Uterus (tissue), 4 donors: ENCODE measurements around the gene CD46. TPM values are rescaled to one million over a fixed set of nuclear protein-coding genes. Genes with fewer than 3 reads are reported as not detected.
A peak's percentile ranks its signal among the peaks of the same experiment; 100 is the strongest.

Source experiments
- DNase-seq, 2 donors: peaks; one replicate each; pipeline ENCODE4 v3.0.0-alpha.2; 2019 to 2020
- H3K27ac ChIP-seq, 2 donors: fragments of 200-600 bp; sonication (generic); 1 replicate in 1 of 2; 2 replicates in 1 of 2; pipeline ENCODE4 v1.5.1; 2016 to 2018
- H3K27me3 ChIP-seq, 2 donors: fragments of 200-600 bp; sonication (generic); one replicate each; pipeline ENCODE4 v1.5.1; 2018 to 2019; ENCODE audit warnings: control low read depth in 1 of 2
- H3K36me3 ChIP-seq, 2 donors: fragments of 200-600 bp; sonication (generic); one replicate each; pipeline ENCODE4 v1.5.1; 2019; ENCODE audit warnings: control low read depth in 1 of 2
- H3K4me1 ChIP-seq, 2 donors: fragments of 200-600 bp; sonication (generic); one replicate each; pipeline ENCODE4 v1.5.1; 2018 to 2019; ENCODE audit warnings: control low read depth in 1 of 2
- H3K4me3 ChIP-seq, 2 donors: fragments of 200-600 bp; sonication (generic); 1 replicate in 1 of 2; 2 replicates in 1 of 2; pipeline ENCODE4 v1.5.1; 2018 to 2019; ENCODE audit warnings: mild to moderate bottlenecking in 1 of 2
- H3K9me3 ChIP-seq, 2 donors: fragments of 200-600 bp; sonication (generic); one replicate each; pipeline ENCODE4 v1.5.1; 2019; ENCODE audit warnings: control low read depth in 1 of 2
- POLR2A ChIP-seq, 2 donors: fragments of 450-650 bp; IDR thresholded peaks; one replicate each; pipeline ENCODE4 v1.6.1; 2016; ENCODE audit warnings: antibody characterized with exemption in 2 of 2, mild to moderate bottlenecking in 1 of 2, moderate library complexity in 1 of 2
- intact Hi-C: fragments of 100-400 bp; cut with DNase I; formaldehyde crosslinking; loops from one replicate; pipeline ENCODE4 v1.15.1; 2023; ENCODE audit warnings: low total_unique reads
- total RNA-seq, 4 donors: library from RNA; depleted of rRNA in 3 of 4; stranded (reverse); fragments of >200 nt in 3 of 4; gene quantifications; one replicate each; pipeline versions ENCODE4 v1.1.0 to v1.2.4, GENCODE V29; 2014 to 2023
- TF ChIP-seq, protein P1 (sequence below), 4 experiments: fragments of 200-600 bp in 2 of 4; fragments of 450-650 bp in 2 of 4; sonication (generic) in 2 of 4; IDR thresholded peaks; one replicate each; pipeline ENCODE4 v1.5.1; 2016 to 2019; ENCODE audit warnings: antibody characterized with exemption in 4 of 4, mild to moderate bottlenecking in 2 of 4, moderate library complexity in 1 of 4
- donor health status: DM: yes; HTN: yes; CAD: no.

Gene CD46
- total RNA-seq, 4 donors from 2014 or later, result 118 to 195 (median 174) TPM

DNA sequence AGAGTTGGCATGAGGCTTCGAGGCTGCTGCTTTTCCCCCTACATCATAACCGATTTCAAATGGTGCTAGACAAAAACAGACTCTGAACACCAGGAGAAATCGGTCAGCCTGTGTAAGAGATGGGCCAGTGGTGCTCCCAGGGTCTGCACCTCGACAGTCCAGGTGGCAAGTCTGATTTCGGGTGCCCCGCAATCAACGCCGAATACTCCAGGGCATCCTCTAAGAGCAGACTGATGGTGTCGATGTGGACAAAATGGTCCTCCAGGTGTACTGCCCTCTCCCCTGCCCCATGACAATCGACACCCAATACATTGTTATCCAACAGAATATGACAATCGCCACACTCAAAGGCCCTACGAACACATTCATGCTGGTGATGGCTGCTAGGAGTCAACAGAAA, 50.0 kb downstream of the CD46 start:
- H3K4me1 ChIP-seq, result peaks cover 8 to 14% of the 10 kb centered on the region in 2 donors
- TF ChIP-seq, protein P1, sequence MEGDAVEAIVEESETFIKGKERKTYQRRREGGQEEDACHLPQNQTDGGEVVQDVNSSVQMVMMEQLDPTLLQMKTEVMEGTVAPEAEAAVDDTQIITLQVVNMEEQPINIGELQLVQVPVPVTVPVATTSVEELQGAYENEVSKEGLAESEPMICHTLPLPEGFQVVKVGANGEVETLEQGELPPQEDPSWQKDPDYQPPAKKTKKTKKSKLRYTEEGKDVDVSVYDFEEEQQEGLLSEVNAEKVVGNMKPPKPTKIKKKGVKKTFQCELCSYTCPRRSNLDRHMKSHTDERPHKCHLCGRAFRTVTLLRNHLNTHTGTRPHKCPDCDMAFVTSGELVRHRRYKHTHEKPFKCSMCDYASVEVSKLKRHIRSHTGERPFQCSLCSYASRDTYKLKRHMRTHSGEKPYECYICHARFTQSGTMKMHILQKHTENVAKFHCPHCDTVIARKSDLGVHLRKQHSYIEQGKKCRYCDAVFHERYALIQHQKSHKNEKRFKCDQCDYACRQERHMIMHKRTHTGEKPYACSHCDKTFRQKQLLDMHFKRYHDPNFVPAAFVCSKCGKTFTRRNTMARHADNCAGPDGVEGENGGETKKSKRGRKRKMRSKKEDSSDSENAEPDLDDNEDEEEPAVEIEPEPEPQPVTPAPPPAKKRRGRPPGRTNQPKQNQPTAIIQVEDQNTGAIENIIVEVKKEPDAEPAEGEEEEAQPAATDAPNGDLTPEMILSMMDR (IDR thresholded peaks at IDR 0.05), result no peak
- TF ChIP-seq POLR2A (IDR thresholded peaks at IDR 0.05), result no peak
- H3K4me3 ChIP-seq, result no peak overlapping the region
- no peaks in the 10 kb centered on the region for H3K36me3 ChIP-seq
- no peak overlapping the region for H3K27ac ChIP-seq
- intact Hi-C loops, result no loop called here
- no peak for DNase-seq
- no peaks in the 10 kb centered on the region for H3K27me3 ChIP-seq
- H3K9me3 ChIP-seq, result no peaks in the 10 kb centered on the region

DNA sequence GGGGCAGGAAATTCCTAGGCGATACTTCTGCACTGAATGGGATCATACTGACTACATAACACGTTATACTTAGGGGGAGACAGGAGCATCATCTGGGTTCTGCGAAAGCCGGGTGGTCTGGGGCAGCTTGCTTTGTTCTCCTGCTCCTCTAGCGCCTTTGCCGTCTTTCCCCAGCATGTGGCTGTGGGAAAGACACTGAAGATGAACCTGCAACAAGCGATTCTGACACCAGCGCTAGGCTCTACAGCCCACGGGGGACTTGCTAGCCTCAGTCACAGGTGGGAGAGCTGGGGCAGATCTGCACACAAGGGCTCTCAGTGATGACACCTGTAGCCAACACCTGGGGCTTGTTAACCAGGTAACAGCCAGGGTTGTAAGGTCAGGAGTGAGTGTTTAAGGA, 51.8 kb downstream of the CD46 start:
- no peaks in the 10 kb centered on the region for H3K36me3 ChIP-seq
- peaks cover 13 to 22% of the 10 kb centered on the region in 2 donors for H3K4me1 ChIP-seq
- no peak overlapping the region for H3K27ac ChIP-seq
- DNase-seq, result no peak
- H3K9me3 ChIP-seq, result no peaks in the 10 kb centered on the region
- no peak overlapping the region for H3K4me3 ChIP-seq
- no peak for TF ChIP-seq POLR2A (IDR thresholded peaks at IDR 0.05)
- TF ChIP-seq, protein P1 (IDR thresholded peaks at IDR 0.05), result no peak
- intact Hi-C loops, result no loop called here
- H3K27me3 ChIP-seq, result no peaks in the 10 kb centered on the region

GRCh38 chr1:207804721-207805468, 53.0 kb downstream of the CD46 start:
- no peak for DNase-seq
- Histone ChIP-seq H3K4me1 (peaks cover 13 to 22% of the 10 kb centered on the region in 2 donors), H3K27me3 (no peaks in the 10 kb centered on the region), H3K27ac (peak overlapping the region; percentile 69 to 73), H3K9me3 (no peaks in the 10 kb centered on the region), H3K4me3 (no peak overlapping the region), H3K36me3 (no peaks in the 10 kb centered on the region)
- intact Hi-C loops, result no loop called here
- TF ChIP-seq, protein P1 (IDR thresholded peaks at IDR 0.05), result no peak
- TF ChIP-seq POLR2A (IDR thresholded peaks at IDR 0.05), result no peak

DNA sequence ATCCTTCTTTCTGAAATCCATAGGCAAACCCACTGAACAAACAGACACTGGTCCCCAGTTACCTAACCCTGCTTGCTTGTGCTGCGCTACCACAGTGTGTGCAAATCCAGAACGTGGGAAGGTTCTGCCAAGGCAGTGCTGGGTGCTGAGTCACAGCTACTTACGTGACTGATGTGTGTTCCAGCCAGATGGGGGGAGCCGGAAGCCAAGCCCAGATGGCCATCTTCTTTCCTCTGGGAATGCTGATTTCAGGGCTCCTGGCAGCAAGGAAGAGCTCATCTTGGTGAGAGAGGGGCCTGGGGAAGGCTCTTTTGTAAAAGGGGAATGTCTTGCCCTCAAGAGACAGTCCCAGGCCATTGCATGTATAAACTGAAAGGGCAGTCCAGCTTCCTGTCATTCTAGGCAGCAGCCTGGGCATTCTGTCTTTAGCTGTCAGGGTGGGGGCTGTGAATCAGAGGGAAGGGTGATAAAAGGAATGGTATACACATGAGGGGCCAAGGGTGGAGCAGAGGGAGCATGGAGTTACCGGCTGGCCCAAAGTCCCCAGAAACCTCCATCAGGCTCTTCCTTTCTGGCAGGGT, 54.1 kb downstream of the CD46 start:
- peak; percentile 79 to 85 for DNase-seq
- Histone ChIP-seq H3K4me3 (no peak overlapping the region), H3K27me3 (no peaks in the 10 kb centered on the region), H3K36me3 (no peaks in the 10 kb centered on the region), H3K9me3 (no peaks in the 10 kb centered on the region), H3K4me1 (peaks cover 21 to 22% of the 10 kb centered on the region in 2 donors), H3K27ac (peak overlapping the region; percentile 69 to 73)
- intact Hi-C loops, result no loop called here
- TF ChIP-seq POLR2A (IDR thresholded peaks at IDR 0.05), result no peak
- TF ChIP-seq, protein P1 (IDR thresholded peaks at IDR 0.05), result no peak
